ENCODE results near the gene TRIM25.
"Not testable (repeated sequence)": the region's sequence is repeated elsewhere in the genome, so short reads cannot be mapped to it uniquely, and the experiment has no call there.

TRIM25 gene, protein sequence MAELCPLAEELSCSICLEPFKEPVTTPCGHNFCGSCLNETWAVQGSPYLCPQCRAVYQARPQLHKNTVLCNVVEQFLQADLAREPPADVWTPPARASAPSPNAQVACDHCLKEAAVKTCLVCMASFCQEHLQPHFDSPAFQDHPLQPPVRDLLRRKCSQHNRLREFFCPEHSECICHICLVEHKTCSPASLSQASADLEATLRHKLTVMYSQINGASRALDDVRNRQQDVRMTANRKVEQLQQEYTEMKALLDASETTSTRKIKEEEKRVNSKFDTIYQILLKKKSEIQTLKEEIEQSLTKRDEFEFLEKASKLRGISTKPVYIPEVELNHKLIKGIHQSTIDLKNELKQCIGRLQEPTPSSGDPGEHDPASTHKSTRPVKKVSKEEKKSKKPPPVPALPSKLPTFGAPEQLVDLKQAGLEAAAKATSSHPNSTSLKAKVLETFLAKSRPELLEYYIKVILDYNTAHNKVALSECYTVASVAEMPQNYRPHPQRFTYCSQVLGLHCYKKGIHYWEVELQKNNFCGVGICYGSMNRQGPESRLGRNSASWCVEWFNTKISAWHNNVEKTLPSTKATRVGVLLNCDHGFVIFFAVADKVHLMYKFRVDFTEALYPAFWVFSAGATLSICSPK

DNA sequence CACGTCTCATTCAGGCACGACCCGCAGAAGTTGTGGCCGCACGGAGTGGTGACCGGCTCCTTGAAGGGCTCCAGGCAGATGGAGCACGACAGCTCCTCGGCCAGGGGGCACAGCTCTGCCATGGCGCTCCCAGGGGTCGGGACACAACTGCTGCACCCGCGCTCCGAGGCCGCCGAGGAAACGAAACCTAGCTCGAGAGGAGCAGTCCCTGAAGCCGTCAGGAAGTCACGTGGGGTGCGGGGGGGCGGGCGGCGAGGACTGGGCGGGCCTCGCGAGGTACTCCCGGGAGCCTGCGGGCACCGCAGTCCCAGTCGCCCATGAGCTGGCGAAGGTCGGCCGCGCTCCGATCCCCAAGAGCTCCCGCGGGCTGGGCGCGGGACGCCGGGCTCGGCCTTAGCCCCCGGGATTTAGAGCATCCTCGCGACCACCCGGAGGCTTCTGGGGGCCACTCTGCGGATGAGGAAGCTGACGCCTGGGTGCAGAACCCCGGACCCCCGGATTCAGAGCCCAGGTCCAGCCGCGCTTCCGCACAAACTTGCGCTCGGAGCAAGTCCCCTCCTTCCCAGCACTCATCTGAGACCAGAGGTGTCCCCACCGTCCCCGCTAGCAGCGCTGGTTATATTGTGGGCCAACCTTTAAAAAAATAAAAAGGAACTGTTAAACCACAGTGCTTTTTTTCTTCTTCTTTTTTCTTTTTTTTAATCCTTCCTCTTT, at the start of gene TRIM25:
Gene TRIM25 (minus strand): TSS at position 183 of the 714 bp plus-strand sequence. CDS start 61 bp downstream, at position 122.
- DNase-seq = peak in 1 of 2 experiments; percentile 2

DNA sequence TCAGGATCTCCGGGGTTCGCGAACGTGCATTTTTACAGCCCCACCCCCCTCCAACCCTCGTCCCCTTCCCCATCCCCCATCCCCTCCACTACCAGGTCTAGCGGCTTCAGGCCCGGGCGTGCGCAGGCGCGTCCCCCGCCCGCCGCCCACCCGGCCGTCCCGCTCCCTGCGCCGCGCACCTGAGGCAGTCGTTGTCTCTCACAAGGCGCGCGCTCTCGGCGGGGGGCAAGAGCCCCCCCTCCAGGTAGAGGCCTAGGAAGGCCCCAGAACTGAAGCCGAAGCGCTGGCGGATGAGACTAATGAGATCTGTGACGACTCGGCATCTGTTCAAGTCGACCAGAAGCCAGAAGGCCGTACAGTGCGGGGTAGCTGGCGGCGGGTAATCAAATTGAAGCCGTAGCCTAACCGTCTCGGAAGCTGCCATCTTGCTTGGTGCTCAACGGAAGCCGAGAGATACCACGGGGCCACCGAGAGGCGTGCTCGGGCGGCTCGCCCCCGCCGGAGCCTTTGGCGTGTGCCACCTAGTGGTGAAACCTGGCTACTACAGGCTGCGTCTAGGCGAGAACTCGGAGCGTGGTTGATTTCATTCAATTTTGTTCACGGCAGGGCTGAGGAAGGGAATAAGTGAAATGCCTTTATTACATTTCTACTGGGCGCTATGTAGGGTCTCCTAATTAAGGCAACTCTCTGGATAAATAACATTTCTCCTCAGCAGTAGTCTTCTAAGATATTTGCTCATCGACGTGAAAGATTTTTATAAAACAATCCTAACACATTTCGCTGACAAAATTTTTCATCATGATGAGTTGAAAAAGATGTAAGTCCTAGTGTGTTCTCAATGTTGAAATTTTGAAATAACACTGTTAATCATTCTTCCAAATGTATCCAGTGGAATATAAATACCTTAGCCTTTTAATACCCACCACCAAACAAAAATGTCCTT, 47.0 kb upstream of the TRIM25 start, which contains the start of gene COIL:
Gene COIL (minus strand): TSS at position 455 of the 943 bp plus-strand sequence. CDS start 31 bp downstream, at position 424.
- DNase-seq = peak in 1 of 2 experiments; percentile 83

DNA sequence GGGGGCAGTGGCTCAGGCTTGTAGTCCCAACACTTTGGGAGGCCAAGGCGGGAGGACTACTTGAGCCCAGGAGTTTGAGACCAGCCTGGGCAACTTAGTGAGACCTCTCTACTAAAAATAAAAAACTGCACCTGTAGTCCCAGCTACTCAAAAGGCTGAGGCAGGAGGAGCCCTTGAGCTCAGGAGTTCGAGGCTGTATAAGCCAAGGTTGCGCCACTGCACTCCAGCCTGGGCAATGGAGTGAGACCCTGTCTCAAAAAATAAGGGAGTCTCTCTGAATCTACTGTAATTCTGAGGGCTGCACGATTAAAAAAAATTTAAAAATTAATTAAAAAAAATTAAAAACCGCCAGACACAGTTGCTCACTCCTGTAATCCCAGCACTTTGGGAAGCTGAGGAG, 43.1 kb upstream of the TRIM25 start:
- no peak for DNase-seq

- DNase-seq = no peak
Observed at GRCh38 chr17:56949595-56949994, 35.7 kb upstream of the TRIM25 start.

DNA sequence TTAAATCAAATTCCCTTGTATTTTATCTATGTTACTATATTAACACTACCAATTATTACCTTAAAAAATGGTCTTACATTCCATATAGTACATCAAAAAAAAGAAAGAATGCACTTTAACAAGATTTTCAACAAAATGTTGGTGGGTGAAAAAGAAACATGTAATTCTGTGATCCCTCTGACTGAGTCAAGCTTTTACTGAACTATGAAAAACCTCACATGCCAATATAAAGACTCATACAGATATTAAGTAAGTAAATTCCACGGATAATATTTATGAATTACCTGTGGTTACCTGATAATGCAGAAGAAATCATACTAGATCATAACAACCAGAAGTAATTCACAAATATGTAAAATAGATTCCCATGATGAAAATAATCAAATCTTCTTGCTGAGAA, 34.6 kb upstream of the TRIM25 start:
- no peak for DNase-seq

DNA sequence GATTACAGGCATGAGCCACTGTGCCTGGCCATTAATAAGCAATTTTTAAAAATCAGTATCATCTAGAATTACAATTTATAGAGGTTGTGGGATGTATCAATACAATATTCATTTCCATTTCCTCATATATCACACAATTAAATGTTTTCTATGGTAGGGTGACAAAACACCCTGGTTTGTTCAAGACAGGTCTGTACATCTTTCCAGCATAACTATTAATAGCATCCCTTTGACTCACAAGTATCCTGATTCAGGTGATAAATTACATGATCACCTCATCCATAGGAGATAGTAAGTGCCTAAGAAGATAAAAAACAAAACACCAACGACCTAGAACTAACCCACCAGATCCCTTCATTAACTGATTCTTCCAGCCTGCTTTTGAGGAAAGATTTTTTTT, 33.9 kb upstream of the TRIM25 start:
- DNase-seq = no peak

DNA sequence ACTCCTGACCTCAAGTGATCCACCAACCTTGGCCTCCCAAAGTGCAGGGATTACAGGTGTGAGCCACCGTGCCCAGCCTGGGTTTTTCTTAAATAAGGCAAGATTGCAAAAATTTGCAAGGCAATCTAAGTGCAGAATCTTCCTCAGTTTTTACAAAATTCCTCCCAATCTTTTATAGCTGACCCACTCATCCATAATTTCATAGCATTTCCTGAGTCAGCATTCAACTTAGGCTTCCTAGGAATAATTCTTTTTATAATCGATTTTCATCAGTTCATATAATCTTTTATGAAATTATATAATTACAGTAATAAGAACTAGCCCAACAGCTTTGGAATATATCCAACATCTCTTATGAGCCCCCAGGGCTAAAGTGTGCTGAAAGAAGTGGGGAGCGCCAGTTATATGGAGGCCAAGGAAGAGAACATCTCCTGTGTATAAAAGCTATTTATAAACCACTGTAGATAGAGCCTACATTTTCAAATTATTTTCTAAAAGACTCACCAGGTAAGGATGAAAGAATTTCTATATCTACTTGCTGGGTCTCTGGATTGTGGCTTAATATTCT, 32.2 kb upstream of the TRIM25 start:
- DNase-seq = no peak

DNA sequence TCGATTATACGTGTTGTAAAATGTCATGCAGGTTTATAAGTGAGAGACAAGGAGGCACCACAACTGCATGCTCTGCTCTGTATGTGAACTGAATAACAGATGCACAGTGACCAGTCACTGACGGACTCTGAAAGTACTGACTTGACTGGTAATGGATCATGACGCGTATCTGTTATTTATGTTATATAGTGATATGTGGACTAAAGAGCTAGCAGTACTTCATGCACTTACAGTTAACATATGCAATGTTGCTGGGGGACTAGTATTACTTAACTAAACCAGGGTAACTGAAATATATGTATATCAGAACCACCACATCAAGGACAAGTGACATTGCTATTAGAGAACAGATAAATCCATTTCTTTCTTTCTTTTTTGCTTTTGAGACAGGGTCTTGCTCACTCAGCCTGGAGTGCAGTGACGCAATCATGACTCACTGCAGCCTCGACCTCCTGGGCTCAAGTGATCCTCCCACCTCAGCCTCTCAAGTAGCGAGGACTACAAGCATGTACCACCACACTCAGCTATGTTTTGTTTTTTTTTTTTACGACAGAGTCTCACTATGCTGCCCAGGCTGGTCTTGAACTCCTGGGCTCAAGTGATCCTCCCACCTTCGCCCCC, 29.8 kb upstream of the TRIM25 start:
- DNase-seq = no peak

GRCh38 chr17:56939869-56940484, 26.1 kb upstream of the TRIM25 start:
- peak in 1 of 2 experiments; percentile 1 for DNase-seq

DNA sequence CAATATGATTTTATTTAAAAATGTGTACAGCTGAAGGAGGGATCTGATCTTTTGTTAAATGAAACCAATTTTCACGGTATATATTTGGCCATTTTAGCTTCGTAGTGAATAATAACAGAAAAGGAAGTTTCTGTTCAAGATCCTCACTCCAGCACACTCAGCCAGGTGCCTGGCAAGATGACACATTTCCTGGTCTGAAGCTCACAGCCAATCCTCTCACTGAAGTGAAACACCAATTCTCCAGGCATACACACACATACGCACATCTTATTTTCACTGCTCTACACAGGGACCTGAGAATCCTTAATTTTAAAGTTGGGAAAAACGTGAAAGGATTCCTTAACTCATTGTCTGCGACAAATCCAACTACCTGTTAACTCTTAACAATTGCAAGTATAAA, 24.4 kb upstream of the TRIM25 start:
- DNase-seq = not testable (repeated sequence)

DNA sequence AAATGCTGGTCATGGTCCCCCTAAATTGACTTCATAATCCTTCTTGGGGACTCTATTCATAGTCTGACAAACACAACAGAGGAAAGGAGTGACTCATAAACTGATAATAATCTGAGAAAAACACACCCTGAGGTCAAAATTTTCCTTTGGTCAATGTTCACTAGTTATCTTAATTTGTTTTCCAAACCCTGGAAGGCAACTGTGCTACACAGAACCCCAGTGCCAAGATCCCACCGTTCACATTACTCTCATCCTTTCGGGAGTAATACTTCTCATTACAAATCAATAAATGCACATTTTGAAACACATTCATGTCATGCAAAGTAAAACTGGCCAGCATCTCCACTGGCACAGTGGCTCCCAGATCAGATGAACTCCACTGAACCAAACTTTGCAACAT, 23.8 kb upstream of the TRIM25 start:
- no peak for DNase-seq

DNA sequence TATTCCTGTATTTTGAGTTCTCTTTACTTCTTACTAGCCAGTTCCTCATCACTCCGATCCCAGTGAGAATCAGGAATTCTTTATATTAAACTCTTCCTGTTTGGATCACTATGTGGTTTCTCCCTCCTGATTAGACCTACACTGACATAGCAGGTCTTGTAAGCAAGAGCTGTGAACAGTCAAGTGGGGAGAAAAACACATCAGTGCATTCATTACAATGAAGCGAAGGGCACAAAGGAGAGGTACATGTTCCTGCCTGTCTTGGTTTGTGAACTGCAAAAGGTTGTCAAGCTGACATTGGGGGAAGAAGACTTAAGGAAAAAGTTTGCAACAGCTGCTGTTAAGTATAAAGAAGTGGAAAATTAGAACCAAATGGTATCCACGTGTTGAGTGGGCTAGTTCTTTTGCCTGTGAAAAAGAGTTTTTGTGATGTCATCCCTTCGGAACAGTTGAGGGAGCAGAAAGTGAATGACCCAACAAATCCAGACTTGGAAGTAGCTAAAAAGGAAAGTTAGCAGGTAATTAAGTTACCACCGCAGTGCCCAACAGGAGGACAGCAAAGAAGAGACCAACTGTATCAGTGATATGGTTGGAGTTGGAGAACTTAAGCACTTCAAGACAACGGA, 23.0 kb upstream of the TRIM25 start:
- DNase-seq = no peak

GRCh38 chr17:56935461-56935860, 21.6 kb upstream of the TRIM25 start:
- no peak for DNase-seq

DNA sequence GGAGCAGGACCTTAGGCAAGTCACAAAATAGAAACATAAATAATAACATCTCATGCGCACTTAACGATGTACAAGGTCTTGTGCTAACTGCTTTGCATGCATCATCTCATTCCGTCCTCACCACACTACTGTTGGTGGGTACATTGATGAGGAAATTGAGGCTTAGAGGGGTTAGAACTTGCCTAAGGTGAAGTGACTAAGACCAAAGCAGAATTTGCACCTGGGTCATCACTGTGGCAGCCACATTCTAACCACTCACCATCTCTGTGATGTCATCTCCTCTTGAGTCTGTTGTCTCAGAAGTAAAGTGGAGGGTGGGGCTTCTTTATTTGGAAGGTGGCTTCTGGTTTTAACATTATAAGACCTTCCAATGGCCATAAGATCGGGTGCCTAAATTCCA, 20.4 kb upstream of the TRIM25 start:
- DNase-seq = no peak

GRCh38 chr17:56933868-56934267, 20.0 kb upstream of the TRIM25 start:
- DNase-seq = no peak

GRCh38 chr17:56933151-56933745, 19.4 kb upstream of the TRIM25 start:
- no peak for DNase-seq

DNA sequence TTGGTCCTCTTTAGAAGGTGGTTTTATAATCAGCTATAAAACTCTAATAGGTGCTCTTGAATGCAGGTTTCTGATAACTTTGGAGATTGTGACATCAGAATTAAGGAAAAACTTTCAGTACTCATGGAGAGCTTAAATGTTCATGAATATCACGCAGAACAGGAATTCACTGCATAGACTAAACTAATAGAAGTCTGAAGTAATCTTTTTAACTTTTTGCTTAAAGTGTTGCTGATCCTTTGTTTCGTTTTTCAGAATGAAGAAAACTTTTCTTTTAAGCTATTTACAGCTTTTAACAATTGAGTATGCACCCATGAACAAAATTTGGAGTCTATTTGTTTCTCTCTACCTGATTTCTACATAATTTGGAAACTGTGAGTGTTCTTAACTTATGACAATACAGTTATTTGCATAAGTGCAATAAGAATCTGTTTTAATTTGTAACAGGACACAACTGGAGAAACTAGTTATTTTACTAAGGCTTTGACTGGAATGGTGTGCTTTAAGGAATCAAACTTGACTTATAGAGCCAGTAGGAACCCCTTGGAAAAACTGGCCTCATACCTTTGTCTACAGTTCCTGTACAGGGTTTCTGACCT, 17.0 kb upstream of the TRIM25 start:
- DNase-seq = no peak

DNA sequence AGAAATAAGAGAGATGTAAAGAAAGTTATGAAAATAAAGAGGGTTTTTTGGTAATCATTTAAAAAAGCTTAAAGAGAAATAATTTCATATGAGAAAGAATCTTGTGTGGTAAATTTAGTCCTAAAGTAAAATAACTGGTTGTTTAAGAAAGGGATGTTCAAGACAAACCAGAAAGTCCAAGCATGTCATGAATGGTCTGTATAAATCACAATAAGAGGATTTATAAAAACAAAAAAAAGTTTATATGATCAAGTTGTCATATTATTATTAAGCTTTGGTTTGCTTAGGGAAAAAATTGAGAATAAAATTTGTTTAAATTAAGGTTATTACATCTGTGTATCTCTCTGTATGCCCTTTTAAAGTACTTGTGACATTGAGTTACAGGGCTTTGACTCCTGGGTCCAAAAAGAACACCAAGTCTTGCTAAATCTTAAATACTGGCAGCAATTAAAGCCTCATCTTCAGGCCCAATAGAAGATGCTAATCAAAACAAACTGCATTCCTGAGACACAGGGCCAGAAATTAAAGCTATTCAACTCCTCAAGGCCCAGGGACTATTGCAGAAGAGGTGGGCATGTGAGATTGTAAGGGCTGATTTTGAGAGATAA, 15.6 kb upstream of the TRIM25 start:
- DNase-seq = no peak

DNA sequence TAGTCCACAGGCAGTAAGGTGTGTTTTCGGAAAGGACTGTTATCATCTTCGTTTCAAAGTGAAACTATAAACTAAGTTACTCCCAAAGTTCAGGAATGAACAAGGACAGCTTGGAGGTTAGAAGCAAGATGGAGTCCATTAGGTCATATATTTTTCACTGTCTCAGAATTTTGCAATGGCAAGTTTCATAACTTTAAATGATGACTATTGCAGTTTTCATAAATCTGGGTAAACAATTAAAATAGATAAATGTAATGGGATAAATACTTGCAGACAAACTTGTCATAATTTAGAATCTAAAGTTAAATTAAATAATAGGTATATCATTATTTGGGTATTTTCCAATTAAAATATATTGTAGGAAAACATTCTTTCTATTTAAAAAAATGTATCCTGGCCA, 14.7 kb upstream of the TRIM25 start:
- DNase-seq = no peak

All from cerebellar nuclear complex (tissue), 1 donor.